Gastroesophageal sphincter (tissue), 3 donors: Measurements from ENCODE around the gene RELL1.

Experiments
- CTCF ChIP-seq, 4 experiments: fragments of 200-600 bp in 2 of 4; fragments of 450-650 bp in 2 of 4; sonication (generic) in 1 of 4; IDR thresholded peaks; one replicate each; pipeline ENCODE4 v1.5.1; 2017 to 2019; ENCODE audit warnings: antibody characterized with exemption in 4 of 4, mild to moderate bottlenecking in 2 of 4, moderate library complexity in 2 of 4
- EP300 ChIP-seq: sonication (generic); formaldehyde crosslinking; IDR thresholded peaks from one replicate; pipeline ENCODE4 v1.6.1; 2017; ENCODE audit warnings: antibody characterized with exemption, mild to moderate bottlenecking
- POLR2A ChIP-seq, 2 donors: fragments of 450-650 bp; IDR thresholded peaks; one replicate each; pipeline ENCODE4 v1.6.1; 2017; ENCODE audit warnings: antibody characterized with exemption in 2 of 2, mild to moderate bottlenecking in 2 of 2, moderate library complexity in 1 of 2
- POLR2AphosphoS5 ChIP-seq: sonication (generic); formaldehyde crosslinking; IDR thresholded peaks from one replicate; pipeline ENCODE4 v1.6.1; 2017; ENCODE audit warnings: antibody characterized with exemption

DNA sequence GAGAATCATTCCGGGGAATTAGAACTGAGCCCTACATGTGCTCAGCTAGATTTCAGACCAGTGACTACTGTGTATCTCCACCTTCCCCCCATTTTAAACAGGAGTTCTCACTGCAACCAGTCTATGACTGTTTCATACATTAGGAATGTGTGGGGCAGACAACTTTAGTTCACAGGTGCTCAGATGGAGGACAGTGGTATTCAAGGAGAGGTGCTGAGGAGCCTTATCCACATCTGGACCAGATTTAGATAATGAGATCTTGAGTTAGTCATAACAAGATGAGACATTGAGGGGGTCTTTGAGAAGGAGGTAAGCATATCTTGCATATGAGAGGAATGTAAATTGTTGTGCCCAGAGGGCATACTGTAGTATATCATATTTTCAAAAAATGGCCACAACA is 32.8 kb upstream of the RELL1 start:
- TF ChIP-seq EP300: no peak
- no peak for TF ChIP-seq CTCF (IDR thresholded peaks at IDR 0.05)
- TF ChIP-seq POLR2A (IDR thresholded peaks at IDR 0.05): no peak
- no peak for TF ChIP-seq POLR2AphosphoS5
